Upper lobe of left lung (tissue), 4 donors: ENCODE data around the gene TPCN1.

ENCODE experiments used
- CTCF ChIP-seq, 6 experiments: fragments of 450-650 bp in 4 of 6; fragments of 200-600 bp in 2 of 6; sonication (generic) in 2 of 6; IDR thresholded peaks; one replicate each; pipeline ENCODE4 v1.5.1; 2016 to 2019; ENCODE audit warnings: antibody characterized with exemption in 6 of 6
- EP300 ChIP-seq, 4 donors: sonication (generic); formaldehyde crosslinking; IDR thresholded peaks; one replicate each; pipeline ENCODE4 v1.5.1; 2017; ENCODE audit warnings: antibody characterized with exemption in 4 of 4, control low read depth in 2 of 4

GRCh38 chr12:113247123-113248050, 26.1 kb downstream of the TPCN1 start:
- TF ChIP-seq CTCF (IDR thresholded peaks at IDR 0.05) (no peak), EP300 (IDR thresholded peaks at IDR 0.05) (no peak)
